HepG2 (cell line): Measurements from ENCODE around the gene FAM32A. TPM values are rescaled to one million over a fixed set of nuclear protein-coding genes. Genes with fewer than 3 reads are reported as not detected.

Experiments
- CC2D1A ChIP-seq: sonication (generic); formaldehyde crosslinking; IDR thresholded peaks from 2 replicates; pipeline ENCODE4 v1.8.1; 2023; ENCODE audit warnings: mild to moderate bottlenecking, missing genetic modification reagents
- MED1 ChIP-seq: sonication (generic); formaldehyde crosslinking; IDR thresholded peaks from 2 replicates; pipeline ENCODE4 v1.4.0; 2020; ENCODE audit warnings: missing genetic modification reagents
- NR2F6 ChIP-seq, 2 experiments: IDR thresholded peaks; 2 replicates each; pipeline ENCODE4 v1.6.1; 2016; ENCODE audit warnings: antibody characterized with exemption in 1 of 2, mild to moderate bottlenecking in 1 of 2
- SCMH1 ChIP-seq: sonication (generic); formaldehyde crosslinking; IDR thresholded peaks from 2 replicates; pipeline ENCODE4 v1.9.0; 2021; ENCODE audit warnings: missing genetic modification reagents, mild to moderate bottlenecking, borderline replicate concordance
- TAF1 ChIP-seq: sonication (generic); formaldehyde crosslinking; IDR thresholded peaks from 2 replicates; pipeline ENCODE4 v1.4.0; 2020; ENCODE audit warnings: missing genetic modification reagents
- TRIM24 ChIP-seq: sonication (generic); formaldehyde crosslinking; IDR thresholded peaks from 2 replicates; pipeline ENCODE4 v1.8.0; 2022; ENCODE audit warnings: mild to moderate bottlenecking, missing genetic modification reagents
- ZBTB26 ChIP-seq: IDR thresholded peaks from 2 replicates; pipeline ENCODE4 v1.6.1; 2016; ENCODE audit warnings: missing compliant biosample characterization, missing genetic modification reagents, borderline replicate concordance
- ZNF234 ChIP-seq: sonication (generic); formaldehyde crosslinking; conservative IDR thresholded peaks from 2 replicates; pipeline ENCODE4 v1.5.1; 2020; ENCODE audit warnings: mild to moderate bottlenecking, missing genetic modification reagents
- polyA plus RNA-seq, 8 experiments: library from polyadenylated mRNA; depleted of rRNA in 3 of 8; stranded (reverse) in 7 of 8; unstranded in 1 of 8; fragments of >200 nt; fragmentation: Illumina TruSeq in 4 of 8; extraction: Trizol in 4 of 8; gene quantifications; 2 replicates each; pipeline versions ENCODE4 v1.2.1 to v1.2.3, GENCODE V29; 2011 to 2016; ENCODE audit warnings: low read depth in 4 of 8, missing spikeins in 1 of 8, mixed read lengths in 1 of 8; ENCODE audit not compliant: insufficient read depth in 1 of 8
- total RNA-seq, 5 experiments: library from RNA; depleted of rRNA; stranded (reverse); fragments of >200 nt; fragmentation: Illumina TruSeq; extraction: Trizol; gene quantifications; 2 replicates each; pipeline ENCODE4 v1.2.3, GENCODE V29; 2016; ENCODE audit warnings: low read depth in 1 of 5
- TF ChIP-seq, protein P1 (sequence below): IDR thresholded peaks from 2 replicates; pipeline ENCODE4 v1.6.1; 2018; ENCODE audit warnings: missing genetic modification reagents
- TF ChIP-seq, protein P2 (sequence below): sonication (generic); formaldehyde crosslinking; IDR thresholded peaks from 2 replicates; pipeline ENCODE4 v1.5.1; 2020; ENCODE audit warnings: mild to moderate bottlenecking, moderate library complexity, missing genetic modification reagents
- TF ChIP-seq, protein P3 (sequence below): sonication (generic); formaldehyde crosslinking; IDR thresholded peaks from 2 replicates; pipeline ENCODE4 v1.4.0; 2020; ENCODE audit warnings: missing genetic modification reagents
- TF ChIP-seq, protein P4 (sequence below), 2 experiments: sonication (generic) in 1 of 2; formaldehyde crosslinking in 1 of 2; IDR thresholded peaks; 2 replicates each; pipeline versions ENCODE4 v1.4.0 to v1.6.1; 2016 to 2020; ENCODE audit warnings: borderline replicate concordance in 1 of 2, low read depth in 1 of 2, mild to moderate bottlenecking in 1 of 2, missing genetic modification reagents in 1 of 2
- TF ChIP-seq, protein P5 (sequence below): sonication (generic); formaldehyde crosslinking; IDR thresholded peaks from 2 replicates; pipeline ENCODE4 v1.4.0; 2020; ENCODE audit warnings: missing genetic modification reagents

Gene FAM32A
- total and polyA plus RNA-seq, 2 of the 13 experiments (the other 11 are each of a cell fraction or from before 2014, with no cell fraction given): 85.8 to 86.2 TPM

DNA sequence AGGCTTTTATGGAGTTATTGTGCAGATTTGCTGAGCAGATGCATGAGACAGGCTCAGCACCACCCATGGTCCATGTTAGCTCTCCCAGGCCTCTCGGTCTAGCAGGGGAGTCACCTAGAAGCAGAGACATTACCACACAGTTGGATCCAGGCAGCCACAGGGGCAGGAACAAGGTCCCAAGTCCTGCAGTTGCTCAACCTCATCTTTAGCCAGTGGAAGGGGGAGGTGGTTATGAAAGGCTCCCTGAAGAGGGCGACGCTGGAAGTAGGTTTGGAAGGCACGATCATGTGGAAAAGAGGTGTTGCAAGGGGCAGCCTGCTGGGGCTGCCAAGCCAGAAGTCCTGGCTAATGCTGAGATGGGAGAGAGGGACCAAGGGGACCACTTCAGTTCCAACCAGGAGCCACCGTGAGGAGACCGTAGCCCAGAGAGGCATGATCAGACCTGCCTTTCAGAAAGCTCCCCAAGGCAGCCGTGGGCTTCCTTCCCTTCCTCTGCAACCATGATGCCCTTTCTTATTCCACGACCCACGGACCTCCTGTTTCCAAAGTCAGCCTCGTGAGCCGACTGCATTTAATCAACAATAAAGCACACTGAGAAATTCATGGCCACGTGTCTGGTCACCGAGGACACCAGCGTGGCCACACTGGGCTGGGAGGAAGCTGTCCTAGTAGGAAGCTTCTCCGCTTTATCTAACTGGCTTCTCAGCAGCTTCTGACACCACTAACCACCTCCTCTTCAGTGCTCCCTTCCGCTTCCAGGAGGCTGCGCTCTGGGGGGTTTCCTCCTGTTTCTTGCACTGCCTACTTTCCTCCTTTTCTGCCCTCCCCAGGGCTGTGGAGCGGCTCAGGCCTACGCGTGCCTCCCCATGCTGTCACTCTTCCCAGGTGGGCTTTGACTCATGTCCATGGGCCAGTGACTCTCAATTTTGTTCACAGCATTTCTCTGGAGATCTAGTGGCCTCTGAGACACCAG lies 15.1 kb downstream of the FAM32A start (continued):
- TF ChIP-seq ZBTB26 (CRISPR knock-in tag): peak; percentile 19; the same call in 1 of the 2 replicates
- TF ChIP-seq, protein P1, sequence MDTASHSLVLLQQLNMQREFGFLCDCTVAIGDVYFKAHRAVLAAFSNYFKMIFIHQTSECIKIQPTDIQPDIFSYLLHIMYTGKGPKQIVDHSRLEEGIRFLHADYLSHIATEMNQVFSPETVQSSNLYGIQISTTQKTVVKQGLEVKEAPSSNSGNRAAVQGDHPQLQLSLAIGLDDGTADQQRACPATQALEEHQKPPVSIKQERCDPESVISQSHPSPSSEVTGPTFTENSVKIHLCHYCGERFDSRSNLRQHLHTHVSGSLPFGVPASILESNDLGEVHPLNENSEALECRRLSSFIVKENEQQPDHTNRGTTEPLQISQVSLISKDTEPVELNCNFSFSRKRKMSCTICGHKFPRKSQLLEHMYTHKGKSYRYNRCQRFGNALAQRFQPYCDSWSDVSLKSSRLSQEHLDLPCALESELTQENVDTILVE (CRISPR knock-in tag): 0 out of 2 replicates have a peak, but pooled peaks have one; percentile 67
- no peak for TF ChIP-seq CC2D1A (CRISPR knock-in tag)
- TF ChIP-seq, protein P2, sequence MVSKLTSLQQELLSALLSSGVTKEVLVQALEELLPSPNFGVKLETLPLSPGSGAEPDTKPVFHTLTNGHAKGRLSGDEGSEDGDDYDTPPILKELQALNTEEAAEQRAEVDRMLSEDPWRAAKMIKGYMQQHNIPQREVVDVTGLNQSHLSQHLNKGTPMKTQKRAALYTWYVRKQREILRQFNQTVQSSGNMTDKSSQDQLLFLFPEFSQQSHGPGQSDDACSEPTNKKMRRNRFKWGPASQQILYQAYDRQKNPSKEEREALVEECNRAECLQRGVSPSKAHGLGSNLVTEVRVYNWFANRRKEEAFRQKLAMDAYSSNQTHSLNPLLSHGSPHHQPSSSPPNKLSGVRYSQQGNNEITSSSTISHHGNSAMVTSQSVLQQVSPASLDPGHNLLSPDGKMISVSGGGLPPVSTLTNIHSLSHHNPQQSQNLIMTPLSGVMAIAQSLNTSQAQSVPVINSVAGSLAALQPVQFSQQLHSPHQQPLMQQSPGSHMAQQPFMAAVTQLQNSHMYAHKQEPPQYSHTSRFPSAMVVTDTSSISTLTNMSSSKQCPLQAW (CRISPR knock-in tag): peak; percentile 84
- TF ChIP-seq, protein P3, sequence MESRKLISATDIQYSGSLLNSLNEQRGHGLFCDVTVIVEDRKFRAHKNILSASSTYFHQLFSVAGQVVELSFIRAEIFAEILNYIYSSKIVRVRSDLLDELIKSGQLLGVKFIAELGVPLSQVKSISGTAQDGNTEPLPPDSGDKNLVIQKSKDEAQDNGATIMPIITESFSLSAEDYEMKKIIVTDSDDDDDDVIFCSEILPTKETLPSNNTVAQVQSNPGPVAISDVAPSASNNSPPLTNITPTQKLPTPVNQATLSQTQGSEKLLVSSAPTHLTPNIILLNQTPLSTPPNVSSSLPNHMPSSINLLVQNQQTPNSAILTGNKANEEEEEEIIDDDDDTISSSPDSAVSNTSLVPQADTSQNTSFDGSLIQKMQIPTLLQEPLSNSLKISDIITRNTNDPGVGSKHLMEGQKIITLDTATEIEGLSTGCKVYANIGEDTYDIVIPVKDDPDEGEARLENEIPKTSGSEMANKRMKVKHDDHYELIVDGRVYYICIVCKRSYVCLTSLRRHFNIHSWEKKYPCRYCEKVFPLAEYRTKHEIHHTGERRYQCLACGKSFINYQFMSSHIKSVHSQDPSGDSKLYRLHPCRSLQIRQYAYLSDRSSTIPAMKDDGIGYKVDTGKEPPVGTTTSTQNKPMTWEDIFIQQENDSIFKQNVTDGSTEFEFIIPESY (CRISPR knock-in tag): peak; percentile 65; the same call in 1 of the 2 replicates
- TF ChIP-seq TAF1: no peak
- TF ChIP-seq, protein P4, sequence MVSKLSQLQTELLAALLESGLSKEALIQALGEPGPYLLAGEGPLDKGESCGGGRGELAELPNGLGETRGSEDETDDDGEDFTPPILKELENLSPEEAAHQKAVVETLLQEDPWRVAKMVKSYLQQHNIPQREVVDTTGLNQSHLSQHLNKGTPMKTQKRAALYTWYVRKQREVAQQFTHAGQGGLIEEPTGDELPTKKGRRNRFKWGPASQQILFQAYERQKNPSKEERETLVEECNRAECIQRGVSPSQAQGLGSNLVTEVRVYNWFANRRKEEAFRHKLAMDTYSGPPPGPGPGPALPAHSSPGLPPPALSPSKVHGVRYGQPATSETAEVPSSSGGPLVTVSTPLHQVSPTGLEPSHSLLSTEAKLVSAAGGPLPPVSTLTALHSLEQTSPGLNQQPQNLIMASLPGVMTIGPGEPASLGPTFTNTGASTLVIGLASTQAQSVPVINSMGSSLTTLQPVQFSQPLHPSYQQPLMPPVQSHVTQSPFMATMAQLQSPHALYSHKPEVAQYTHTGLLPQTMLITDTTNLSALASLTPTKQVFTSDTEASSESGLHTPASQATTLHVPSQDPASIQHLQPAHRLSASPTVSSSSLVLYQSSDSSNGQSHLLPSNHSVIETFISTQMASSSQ (IDR thresholded peaks at IDR 0.05; ENCODE audit: low read depth): no peak
- TF ChIP-seq, protein P4 (CRISPR knock-in tag; IDR thresholded peaks at IDR 0.05; ENCODE audit: borderline replicate concordance): peak; percentile 55; the same call in 1 of the 2 replicates
- TF ChIP-seq ZNF234 (CRISPR knock-in tag): no peak
- peak; percentile 68 for TF ChIP-seq NR2F6 (IDR thresholded peaks at IDR 0.05)
- peak; percentile 78; the same call in 1 of the 2 replicates for TF ChIP-seq NR2F6 (CRISPR knock-in tag; IDR thresholded peaks at IDR 0.05)
- TF ChIP-seq MED1 (CRISPR knock-in tag): peak; percentile 85
- peak; percentile 92 for TF ChIP-seq TRIM24 (CRISPR knock-in tag)
- TF ChIP-seq, protein P5, sequence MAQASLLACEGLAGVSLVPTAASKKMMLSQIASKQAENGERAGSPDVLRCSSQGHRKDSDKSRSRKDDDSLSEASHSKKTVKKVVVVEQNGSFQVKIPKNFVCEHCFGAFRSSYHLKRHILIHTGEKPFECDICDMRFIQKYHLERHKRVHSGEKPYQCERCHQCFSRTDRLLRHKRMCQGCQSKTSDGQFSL (CRISPR knock-in tag): peak; percentile 43; the same call in 1 of the 2 replicates
- no peak for TF ChIP-seq SCMH1 (CRISPR knock-in tag)
